Measurements from ENCODE around the gene ZMIZ1. TPM values are rescaled to one million over a fixed set of nuclear protein-coding genes. Genes with fewer than 3 reads are reported as not detected.

The ZMIZ1 gene
- total RNA-seq, 1 donor from 2014 or later: 85.2 TPM

GRCh38 chr10:79028056-79028430 is 40.7 kb upstream of the ZMIZ1 start:
- TF ChIP-seq, protein P1, sequence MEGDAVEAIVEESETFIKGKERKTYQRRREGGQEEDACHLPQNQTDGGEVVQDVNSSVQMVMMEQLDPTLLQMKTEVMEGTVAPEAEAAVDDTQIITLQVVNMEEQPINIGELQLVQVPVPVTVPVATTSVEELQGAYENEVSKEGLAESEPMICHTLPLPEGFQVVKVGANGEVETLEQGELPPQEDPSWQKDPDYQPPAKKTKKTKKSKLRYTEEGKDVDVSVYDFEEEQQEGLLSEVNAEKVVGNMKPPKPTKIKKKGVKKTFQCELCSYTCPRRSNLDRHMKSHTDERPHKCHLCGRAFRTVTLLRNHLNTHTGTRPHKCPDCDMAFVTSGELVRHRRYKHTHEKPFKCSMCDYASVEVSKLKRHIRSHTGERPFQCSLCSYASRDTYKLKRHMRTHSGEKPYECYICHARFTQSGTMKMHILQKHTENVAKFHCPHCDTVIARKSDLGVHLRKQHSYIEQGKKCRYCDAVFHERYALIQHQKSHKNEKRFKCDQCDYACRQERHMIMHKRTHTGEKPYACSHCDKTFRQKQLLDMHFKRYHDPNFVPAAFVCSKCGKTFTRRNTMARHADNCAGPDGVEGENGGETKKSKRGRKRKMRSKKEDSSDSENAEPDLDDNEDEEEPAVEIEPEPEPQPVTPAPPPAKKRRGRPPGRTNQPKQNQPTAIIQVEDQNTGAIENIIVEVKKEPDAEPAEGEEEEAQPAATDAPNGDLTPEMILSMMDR (IDR thresholded peaks at IDR 0.05; ENCODE audit: unreplicated experiment): no peak
- H3K4me1 Mint-ChIP-seq (ENCODE audit: low read depth): peaks cover 27% of the 10 kb centered on the region
- no peak for DNase-seq (ENCODE audit: low spot score, unreplicated experiment)
- peaks cover 11% of the 10 kb centered on the region for H3K27me3 Mint-ChIP-seq
- no peak overlapping the region for H3K4me3 Mint-ChIP-seq (ENCODE audit: low read depth)
- H3K9me3 Mint-ChIP-seq (ENCODE audit: low read depth): no peaks in the 10 kb centered on the region
- H3K27ac Mint-ChIP-seq: peak overlapping the region; percentile 94
- H3K36me3 Mint-ChIP-seq (ENCODE audit: insufficient read depth): no peaks in the 10 kb centered on the region

DNA sequence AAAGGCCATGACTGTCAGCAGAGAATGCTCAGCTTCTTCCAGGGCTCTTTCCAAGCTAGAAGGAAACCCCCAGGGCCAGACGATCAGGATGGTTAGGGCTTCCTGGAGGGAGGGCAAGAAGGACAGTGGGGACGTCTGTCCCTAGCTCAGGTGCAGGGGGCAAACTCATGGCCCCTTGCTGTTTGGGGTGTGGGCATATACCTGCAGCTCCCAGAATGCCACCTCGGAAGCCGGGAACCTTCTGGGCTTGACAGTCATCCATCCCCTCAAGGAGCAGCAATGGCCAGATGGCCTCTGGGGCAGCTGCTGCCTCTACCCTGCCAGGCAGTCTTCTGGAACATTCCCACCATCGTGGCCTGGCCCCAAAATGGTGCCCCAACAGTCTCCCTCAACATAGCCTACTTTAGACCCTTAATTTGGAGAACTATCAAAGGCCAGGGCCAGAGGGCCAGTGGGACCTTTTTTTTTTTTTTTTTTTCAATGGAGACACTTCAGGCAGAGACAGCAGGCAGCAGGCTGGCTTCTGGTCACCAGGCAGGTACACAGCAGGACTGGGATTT is 40.2 kb upstream of the ZMIZ1 start:
- TF ChIP-seq, protein P1 (IDR thresholded peaks at IDR 0.05; ENCODE audit: unreplicated experiment): no peak
- DNase-seq (ENCODE audit: low spot score, unreplicated experiment): no peak
- Mint-ChIP-seq H3K27ac (no peak overlapping the region), H3K36me3 (ENCODE audit: insufficient read depth) (no peaks in the 10 kb centered on the region), H3K4me1 (ENCODE audit: low read depth) (peaks cover 27% of the 10 kb centered on the region), H3K9me3 (ENCODE audit: low read depth) (no peaks in the 10 kb centered on the region), H3K27me3 (peaks cover 11% of the 10 kb centered on the region), H3K4me3 (ENCODE audit: low read depth) (no peak overlapping the region)

- no peak for DNase-seq (ENCODE audit: low spot score, unreplicated experiment)
- Mint-ChIP-seq H3K9me3 (ENCODE audit: low read depth) (no peaks in the 10 kb centered on the region), H3K27ac (no peak overlapping the region), H3K4me1 (ENCODE audit: low read depth) (peaks cover 24% of the 10 kb centered on the region), H3K36me3 (ENCODE audit: insufficient read depth) (no peaks in the 10 kb centered on the region), H3K27me3 (peaks cover 19% of the 10 kb centered on the region), H3K4me3 (ENCODE audit: low read depth) (no peak overlapping the region)
- TF ChIP-seq, protein P1 (IDR thresholded peaks at IDR 0.05; ENCODE audit: unreplicated experiment): no peak
These were observed 39.0 kb upstream of the ZMIZ1 start for GRCh38 chr10:79029478-79030390.

GRCh38 chr10:79030705-79031104 is 38.1 kb upstream of the ZMIZ1 start:
- DNase-seq (ENCODE audit: low spot score, unreplicated experiment): no peak
- Mint-ChIP-seq H3K9me3 (ENCODE audit: low read depth) (no peaks in the 10 kb centered on the region), H3K4me3 (ENCODE audit: low read depth) (no peak overlapping the region), H3K36me3 (ENCODE audit: insufficient read depth) (no peaks in the 10 kb centered on the region), H3K27ac (no peak overlapping the region), H3K4me1 (ENCODE audit: low read depth) (peaks cover 18% of the 10 kb centered on the region), H3K27me3 (peaks cover 23% of the 10 kb centered on the region)
- TF ChIP-seq, protein P1 (IDR thresholded peaks at IDR 0.05; ENCODE audit: unreplicated experiment): no peak

GRCh38 chr10:79031723-79032122 is 37.0 kb upstream of the ZMIZ1 start:
- H3K9me3 Mint-ChIP-seq (ENCODE audit: low read depth): no peaks in the 10 kb centered on the region
- H3K27me3 Mint-ChIP-seq: peaks cover 23% of the 10 kb centered on the region
- H3K4me1 Mint-ChIP-seq (ENCODE audit: low read depth): peaks cover 14% of the 10 kb centered on the region
- TF ChIP-seq, protein P1 (IDR thresholded peaks at IDR 0.05; ENCODE audit: unreplicated experiment): no peak
- H3K36me3 Mint-ChIP-seq (ENCODE audit: insufficient read depth): no peaks in the 10 kb centered on the region
- no peak overlapping the region for H3K4me3 Mint-ChIP-seq (ENCODE audit: low read depth)
- no peak overlapping the region for H3K27ac Mint-ChIP-seq
- no peak for DNase-seq (ENCODE audit: low spot score, unreplicated experiment)
